Stomach smooth muscle (tissue), 2 donors: ENCODE data around the gene MAIP1.
A peak's percentile ranks its signal among the peaks of the same experiment; 100 is the strongest.
"Not testable (repeated sequence)": the region's sequence is repeated elsewhere in the genome, so short reads cannot be mapped to it uniquely, and the experiment has no call there.

Source experiments
- H3K27ac ChIP-seq: one replicate; pipeline ENCODE4 v1.7.0; 2013; ENCODE audit warnings: mild to moderate bottlenecking, low read length, inconsistent platforms
- H3K27me3 ChIP-seq, 2 donors: one replicate each; pipeline ENCODE4 v1.7.0; 2013; ENCODE audit warnings: low read length in 2 of 2; ENCODE audit not compliant: insufficient read depth in 2 of 2, control insufficient read depth in 1 of 2
- H3K36me3 ChIP-seq, 2 donors: one replicate each; pipeline ENCODE4 v1.7.0; 2013; ENCODE audit warnings: low read length in 2 of 2; ENCODE audit not compliant: control insufficient read depth in 2 of 2, insufficient read depth in 2 of 2
- H3K4me1 ChIP-seq: one replicate; pipeline ENCODE4 v1.7.0; 2013; ENCODE audit warnings: low read length; ENCODE audit not compliant: control insufficient read depth, insufficient read depth
- H3K4me3 ChIP-seq, 2 donors: one replicate each; pipeline ENCODE4 v1.7.0; 2013; ENCODE audit warnings: low read length in 2 of 2
- H3K9ac ChIP-seq, 2 donors: one replicate each; pipeline ENCODE4 v1.7.0; 2013; ENCODE audit warnings: low read length in 2 of 2, mild to moderate bottlenecking in 1 of 2
- H3K9me3 ChIP-seq, 2 donors: one replicate each; pipeline ENCODE4 v1.7.0; 2013; ENCODE audit warnings: low read length in 2 of 2; ENCODE audit not compliant: control insufficient read depth in 2 of 2
- donor health status: healthy.
- donor health status: Pancreatic carcinoma.

The MAIP1 gene

GRCh38 chr2:199955339-199956061 lies at the start of gene MAIP1, which contains the start of gene TYW5:
MAIP1 (plus strand) TSS chr2:199955582; CDS start chr2:199955799, 217 bp downstream.
TYW5 (minus strand) TSS chr2:199955491; CDS start chr2:199955470, 21 bp downstream.
- Histone ChIP-seq H3K4me1 (peaks cover 26% of the 10 kb centered on the region), H3K36me3 (peaks cover 7 to 11% of the 10 kb centered on the region in 2 donors), H3K9ac (peak within 1 kb of the TSS; percentile 85 to 95), H3K27me3 (no peaks in the 10 kb centered on the region), H3K4me3 (peak within 1 kb of the TSS; percentile 90 to 98), H3K9me3 (no peaks in the 10 kb centered on the region), H3K27ac (peak within 1 kb of the TSS; percentile 79)

GRCh38 chr2:199907008-199907714 lies 48.2 kb upstream of the MAIP1 start:
- no peak overlapping the region for H3K9ac ChIP-seq
- H3K9me3 ChIP-seq: no peaks in the 10 kb centered on the region
- H3K27me3 ChIP-seq: no peaks in the 10 kb centered on the region
- H3K36me3 ChIP-seq: no peaks in the 10 kb centered on the region
- H3K27ac ChIP-seq: no peak overlapping the region
- no peak overlapping the region for H3K4me3 ChIP-seq
- peaks cover 5% of the 10 kb centered on the region for H3K4me1 ChIP-seq

GRCh38 chr2:199910338-199911051 lies 44.9 kb upstream of the MAIP1 start:
- Histone ChIP-seq H3K27me3 (no peaks in the 10 kb centered on the region), H3K4me1 (peaks cover 12% of the 10 kb centered on the region), H3K36me3 (no peaks in the 10 kb centered on the region), H3K4me3 (peak overlapping the region; percentile 93 to 95), H3K9ac (no peak overlapping the region), H3K27ac (no peak overlapping the region), H3K9me3 (no peaks in the 10 kb centered on the region)

GRCh38 chr2:199911052-199911876 lies 44.1 kb upstream of the MAIP1 start, which contains the start of gene C2orf69:
C2orf69 (plus strand) TSS chr2:199911293; CDS start chr2:199911439, 146 bp downstream.
- H3K36me3 ChIP-seq: no peaks in the 10 kb centered on the region
- H3K9me3 ChIP-seq: no peaks in the 10 kb centered on the region
- peaks cover 12% of the 10 kb centered on the region for H3K4me1 ChIP-seq
- H3K9ac ChIP-seq: peak within 1 kb of the TSS; percentile 93
- no peaks in the 10 kb centered on the region for H3K27me3 ChIP-seq
- H3K4me3 ChIP-seq: peak within 1 kb of the TSS; percentile 93 to 95
- H3K27ac ChIP-seq: peak within 1 kb of the TSS; percentile 90

- H3K9me3 ChIP-seq: no peaks in the 10 kb centered on the region
These were observed 43.6 kb upstream of the MAIP1 start for GRCh38 chr2:199911877-199912161.

GRCh38 chr2:199912553-199913114 lies 42.7 kb upstream of the MAIP1 start:
- peak overlapping the region in 1 of 2 donors; percentile 93 for H3K9ac ChIP-seq
- not testable (repeated sequence) for H3K27me3 ChIP-seq

More at GRCh38 chr2:199911877-199912161, 43.6 kb upstream of the MAIP1 start:
- Histone ChIP-seq H3K9ac (peak overlapping the region; percentile 93), H3K27me3 (no peaks in the 10 kb centered on the region), H3K4me1 (peaks cover 12% of the 10 kb centered on the region), H3K36me3 (no peaks in the 10 kb centered on the region), H3K4me3 (peak overlapping the region; percentile 93 to 95), H3K27ac (peak overlapping the region; percentile 90)

GRCh38 chr2:199914372-199914958 lies 40.9 kb upstream of the MAIP1 start:
- Histone ChIP-seq H3K4me1 (peaks cover 12% of the 10 kb centered on the region), H3K9ac (no peak overlapping the region), H3K9me3 (no peaks in the 10 kb centered on the region), H3K4me3 (no peak overlapping the region), H3K36me3 (peaks cover 2 to 4% of the 10 kb centered on the region in 2 donors), H3K27ac (no peak overlapping the region), H3K27me3 (no peaks in the 10 kb centered on the region)

More at GRCh38 chr2:199912553-199913114, 42.7 kb upstream of the MAIP1 start:
- H3K27ac ChIP-seq, H3K9me3 ChIP-seq, H3K36me3 ChIP-seq: not testable (repeated sequence)
- H3K4me1 ChIP-seq: peaks cover 12% of the 10 kb centered on the region
- peak overlapping the region; percentile 93 to 95 for H3K4me3 ChIP-seq

- no peak overlapping the region for H3K4me3 ChIP-seq
- H3K36me3 ChIP-seq: peaks cover 2 to 4% of the 10 kb centered on the region in 2 donors
- peaks cover 8% of the 10 kb centered on the region for H3K4me1 ChIP-seq
- no peak overlapping the region for H3K27ac ChIP-seq
- H3K9ac ChIP-seq: no peak overlapping the region
- H3K27me3 ChIP-seq: no peaks in the 10 kb centered on the region
- H3K9me3 ChIP-seq: no peaks in the 10 kb centered on the region
These were observed 38.4 kb upstream of the MAIP1 start for GRCh38 chr2:199916980-199917379.

GRCh38 chr2:199922856-199923255 lies 32.5 kb upstream of the MAIP1 start:
- Histone ChIP-seq H3K4me1 (no peaks in the 10 kb centered on the region), H3K9me3 (no peaks in the 10 kb centered on the region), H3K36me3 (peaks cover 5 to 10% of the 10 kb centered on the region in 2 donors), H3K9ac (no peak overlapping the region), H3K4me3 (no peak overlapping the region), H3K27ac (no peak overlapping the region), H3K27me3 (no peaks in the 10 kb centered on the region)
